ENCODE data around the gene GALNS. TPM values are rescaled to one million over a fixed set of nuclear protein-coding genes. Genes with fewer than 3 reads are reported as not detected.

Gene GALNS
- total RNA-seq, 2 experiments from 2014 or later: 50.9 to 51.8 TPM

DNA sequence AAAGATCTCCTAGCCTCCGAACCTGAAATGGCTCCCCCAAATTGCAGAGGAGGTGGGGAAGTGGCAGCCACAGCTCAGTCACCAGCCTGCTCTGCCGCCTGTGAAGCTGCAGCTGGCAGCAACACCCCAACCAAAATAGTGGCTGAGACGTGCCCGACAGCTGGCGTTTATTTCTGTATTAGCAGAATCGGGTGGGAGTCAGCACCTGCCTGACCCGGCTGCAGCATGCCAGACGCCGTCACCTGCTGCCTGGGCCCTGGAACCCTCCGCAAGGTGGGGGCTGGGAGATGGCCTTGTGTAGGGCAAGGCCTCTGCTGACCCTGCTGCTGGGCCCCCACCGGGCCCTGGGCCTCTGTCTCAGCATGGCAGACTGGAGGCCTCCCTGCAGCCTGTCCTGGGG is 27.2 kb upstream of the GALNS start:
- no peak for DNase-seq
- Mint-ChIP-seq H3K27me3 (no peaks in the 10 kb centered on the region), H3K4me1 (no peaks in the 10 kb centered on the region), H3K9me3 (peaks cover 2% of the 10 kb centered on the region), H3K36me3 (no peaks in the 10 kb centered on the region), H3K27ac (no peak overlapping the region), H3K4me3 (no peak overlapping the region)
- POLR2A ChIA-PET: no interaction called here
- no peak for ATAC-seq (ENCODE audit: low read depth)

DNA sequence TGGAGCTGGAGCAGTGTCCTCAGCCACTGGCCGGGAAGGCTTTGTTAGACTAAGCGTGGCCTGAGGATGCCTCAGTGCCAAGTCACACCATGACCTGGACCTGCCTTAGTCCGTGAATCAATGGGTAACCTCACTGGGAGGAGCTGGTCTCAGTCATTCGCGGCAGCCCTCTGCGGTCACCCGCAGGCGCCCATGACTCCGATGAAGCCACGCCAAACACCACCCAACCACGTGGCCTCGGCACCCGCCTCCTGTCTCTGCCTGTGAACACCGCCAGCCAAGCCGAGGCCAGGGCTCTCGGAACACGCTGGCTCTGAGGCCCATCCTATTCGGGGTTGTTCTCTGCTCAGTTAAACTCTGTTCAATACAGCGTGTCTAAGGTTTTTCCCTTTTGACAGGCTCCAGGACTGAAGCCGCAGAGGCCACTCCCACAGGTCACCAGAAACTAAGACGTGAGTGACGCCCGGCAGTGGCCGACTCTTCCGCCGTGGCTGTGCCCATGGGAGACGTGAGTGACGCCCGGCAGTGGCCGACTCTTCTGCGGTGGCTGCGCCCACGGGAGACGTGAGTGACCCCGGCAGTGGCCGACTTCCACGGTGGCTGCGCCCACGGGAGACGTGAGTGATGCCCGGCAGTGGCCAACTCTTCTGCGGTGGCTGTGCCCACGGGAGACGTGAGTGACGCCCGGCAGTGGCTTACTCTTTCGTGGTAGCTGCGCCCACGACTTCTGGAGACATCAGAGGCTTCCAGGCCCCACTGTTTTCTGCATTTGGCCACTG is 26.6 kb upstream of the GALNS start:
- DNase-seq (no peak), ATAC-seq (ENCODE audit: low read depth) (no peak)
- H3K36me3 Mint-ChIP-seq: no peaks in the 10 kb centered on the region
- H3K9me3 Mint-ChIP-seq: peaks cover 2% of the 10 kb centered on the region
- H3K4me1 Mint-ChIP-seq: no peaks in the 10 kb centered on the region
- no peak overlapping the region for H3K27ac Mint-ChIP-seq
- POLR2A ChIA-PET: no interaction called here
- no peaks in the 10 kb centered on the region for H3K27me3 Mint-ChIP-seq
- no peak overlapping the region for H3K4me3 Mint-ChIP-seq

DNA sequence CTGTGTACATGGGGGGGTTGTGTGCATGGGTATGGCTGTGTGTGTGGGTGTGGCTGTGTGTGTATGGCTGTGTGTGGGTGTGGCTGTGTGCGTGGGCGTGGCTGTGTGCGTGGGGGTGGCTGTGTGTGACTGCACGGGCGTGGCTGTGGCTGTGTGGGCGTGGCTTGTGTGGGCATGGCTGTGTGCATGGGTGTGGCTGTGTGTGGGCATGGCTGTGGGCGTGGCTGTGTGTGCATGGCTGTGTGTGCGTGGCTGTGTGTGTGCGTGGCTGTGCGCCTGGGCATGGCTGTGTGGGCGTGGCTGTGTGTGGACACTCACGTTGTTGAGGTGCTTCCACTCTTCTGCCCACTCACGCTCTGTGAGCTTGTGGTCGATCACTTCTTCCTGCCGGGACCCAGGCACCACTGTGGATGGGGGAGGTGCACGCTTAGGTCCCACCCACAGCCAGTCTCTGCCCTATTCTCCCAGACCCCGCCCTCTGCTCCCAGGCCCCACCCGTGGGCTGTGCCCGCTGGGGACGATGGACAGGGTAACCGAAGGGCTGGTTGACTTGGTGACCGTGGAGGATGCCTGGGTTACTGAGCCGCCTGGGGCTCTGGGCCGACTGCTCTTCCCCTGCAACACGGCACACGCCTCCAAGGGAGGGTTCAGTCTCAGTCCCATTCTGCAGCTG is 25.7 kb upstream of the GALNS start:
- DNase-seq (no peak), ATAC-seq (ENCODE audit: low read depth) (no peak)
- POLR2A ChIA-PET: no interaction called here
- Mint-ChIP-seq H3K4me3 (no peak overlapping the region), H3K4me1 (no peaks in the 10 kb centered on the region), H3K9me3 (peaks cover 2% of the 10 kb centered on the region), H3K36me3 (no peaks in the 10 kb centered on the region), H3K27ac (no peak overlapping the region), H3K27me3 (no peaks in the 10 kb centered on the region)

DNA sequence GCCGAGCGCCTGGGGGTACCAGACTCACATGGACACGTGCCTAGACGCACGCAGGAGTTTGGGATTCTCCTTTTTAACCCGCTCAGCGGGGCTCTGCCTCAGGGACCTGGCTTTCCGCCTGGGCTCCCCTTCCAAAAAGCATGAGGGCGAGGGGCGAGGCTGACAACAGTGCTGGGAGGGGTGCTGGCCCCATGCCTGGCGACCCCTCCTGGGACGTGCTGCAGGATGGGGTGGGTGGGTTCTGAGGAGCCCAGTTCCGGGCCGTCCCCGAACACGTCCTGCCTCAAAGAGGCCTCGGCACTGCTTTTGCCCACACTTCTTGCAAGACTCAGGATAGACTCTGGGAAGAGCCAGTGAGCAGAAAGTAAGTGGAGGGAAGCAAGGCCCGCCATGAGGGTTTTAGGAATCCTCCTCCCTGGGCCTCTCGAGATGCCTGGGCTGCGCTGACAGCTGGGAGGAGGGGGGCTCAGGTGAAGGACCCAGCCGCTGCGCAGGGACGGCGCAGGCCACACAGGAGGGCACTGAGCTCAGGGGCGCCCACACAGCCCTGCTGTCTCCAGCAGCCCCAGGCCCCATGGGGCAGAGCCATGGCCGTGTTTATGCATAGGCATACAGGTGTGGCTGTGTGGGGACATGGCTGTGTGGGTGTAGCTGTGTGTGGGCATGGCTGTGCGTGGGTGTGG is 25.1 kb upstream of the GALNS start:
- DNase-seq (no peak), ATAC-seq (ENCODE audit: low read depth) (peak; percentile 38)
- Mint-ChIP-seq H3K27ac (no peak overlapping the region), H3K4me1 (no peaks in the 10 kb centered on the region), H3K27me3 (no peaks in the 10 kb centered on the region), H3K4me3 (no peak overlapping the region), H3K36me3 (no peaks in the 10 kb centered on the region), H3K9me3 (peaks cover 2% of the 10 kb centered on the region)
- POLR2A ChIA-PET: no interaction called here

DNA sequence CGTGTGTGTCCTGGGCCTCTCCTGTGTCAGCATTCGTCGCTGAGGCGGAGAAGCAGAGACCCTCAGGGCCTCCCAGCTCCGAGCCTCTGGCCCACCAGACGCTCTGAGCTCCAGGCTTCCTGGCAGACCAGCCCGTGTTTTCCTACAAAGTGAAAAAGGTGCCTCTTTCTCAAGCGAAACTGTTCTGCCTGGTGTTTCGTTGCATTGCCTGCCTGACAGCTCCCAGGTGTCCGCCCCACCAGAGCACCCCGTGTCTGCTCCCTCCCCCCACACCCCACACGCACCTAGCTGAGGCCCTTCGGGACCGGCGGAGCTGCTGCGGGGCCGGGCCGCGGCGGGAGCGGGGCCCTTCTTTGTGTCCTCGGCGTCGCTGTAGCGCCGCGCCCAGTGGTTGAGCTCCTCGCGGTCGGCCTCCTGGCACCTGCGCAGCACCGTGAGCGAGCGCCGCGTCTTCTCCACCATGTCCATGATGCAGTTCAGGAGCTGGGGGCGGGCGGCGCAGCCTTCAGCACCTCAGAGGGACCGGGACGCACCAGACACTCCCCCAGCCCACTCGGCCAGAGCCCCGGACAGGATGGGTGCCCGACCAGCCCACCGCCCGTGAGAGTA is 24.4 kb upstream of the GALNS start:
- no peaks in the 10 kb centered on the region for H3K4me1 Mint-ChIP-seq
- POLR2A ChIA-PET: no interaction called here
- no peaks in the 10 kb centered on the region for H3K27me3 Mint-ChIP-seq
- peaks cover 2% of the 10 kb centered on the region for H3K9me3 Mint-ChIP-seq
- H3K27ac Mint-ChIP-seq: no peak overlapping the region
- no peak overlapping the region for H3K4me3 Mint-ChIP-seq
- no peaks in the 10 kb centered on the region for H3K36me3 Mint-ChIP-seq
- ATAC-seq (ENCODE audit: low read depth) (no peak), DNase-seq (no peak)

DNA sequence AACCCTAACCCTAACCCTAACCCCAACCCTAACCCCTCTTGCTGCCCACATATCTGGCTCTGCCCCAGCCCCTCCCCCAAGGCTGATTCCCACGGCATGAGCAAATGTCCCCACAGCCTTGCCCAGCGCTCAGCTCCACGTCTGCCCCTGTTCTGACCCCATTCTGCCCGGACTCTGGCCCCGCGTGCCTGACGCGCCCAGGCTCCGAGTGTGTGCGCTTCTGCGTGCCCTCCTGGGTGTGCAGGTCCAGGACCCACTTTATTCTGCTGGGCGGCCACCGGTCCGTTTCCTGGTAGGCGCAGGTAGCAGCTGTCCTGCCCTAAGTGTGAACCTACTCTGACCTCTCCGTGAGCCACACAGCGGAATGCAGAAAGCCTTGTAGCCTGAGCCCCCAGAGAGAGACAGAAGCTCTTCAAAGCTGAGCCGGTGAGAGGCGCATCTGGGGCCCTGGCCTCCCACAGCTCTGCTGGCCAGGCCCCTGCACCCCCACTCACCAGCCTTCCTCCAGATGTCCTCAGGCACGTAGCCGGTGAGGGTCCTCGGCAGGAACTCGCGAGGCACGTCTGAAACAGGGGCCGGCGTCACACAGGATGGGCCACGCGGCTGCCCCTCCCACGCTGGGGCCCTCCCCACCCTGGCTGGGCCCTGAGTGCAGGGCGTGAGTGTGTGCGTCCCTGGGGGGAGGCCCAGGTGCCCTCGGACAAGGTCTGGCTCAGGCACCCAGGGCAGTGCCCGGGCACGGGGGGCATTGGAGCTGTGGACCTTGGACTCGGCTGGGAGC is 23.7 kb upstream of the GALNS start:
- no peak overlapping the region for H3K4me3 Mint-ChIP-seq
- no peaks in the 10 kb centered on the region for H3K36me3 Mint-ChIP-seq
- H3K9me3 Mint-ChIP-seq: peaks cover 2% of the 10 kb centered on the region
- POLR2A ChIA-PET: no interaction called here
- ATAC-seq (ENCODE audit: low read depth) (no peak), DNase-seq (no peak)
- H3K27ac Mint-ChIP-seq: no peak overlapping the region
- H3K4me1 Mint-ChIP-seq: no peaks in the 10 kb centered on the region
- no peaks in the 10 kb centered on the region for H3K27me3 Mint-ChIP-seq

DNA sequence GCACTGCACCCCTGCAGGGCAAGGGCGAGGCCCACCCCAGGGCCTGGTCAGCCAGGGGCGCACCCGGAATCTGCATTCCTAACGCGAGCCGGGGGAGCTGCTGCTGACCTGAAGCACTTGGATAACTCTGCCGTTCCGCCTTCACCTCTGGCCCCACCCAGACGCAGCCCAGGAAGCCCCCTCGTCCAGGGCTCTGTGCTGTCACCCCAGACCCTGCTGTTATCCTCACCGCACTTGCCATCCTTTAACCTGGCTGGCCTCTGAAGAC is 23.0 kb upstream of the GALNS start:
- Mint-ChIP-seq H3K4me3 (no peak overlapping the region), H3K36me3 (no peaks in the 10 kb centered on the region), H3K4me1 (no peaks in the 10 kb centered on the region), H3K9me3 (peaks cover 2% of the 10 kb centered on the region), H3K27me3 (no peaks in the 10 kb centered on the region), H3K27ac (no peak overlapping the region)
- ATAC-seq (ENCODE audit: low read depth): no peak
- no peak for DNase-seq
- POLR2A ChIA-PET: no interaction called here

DNA sequence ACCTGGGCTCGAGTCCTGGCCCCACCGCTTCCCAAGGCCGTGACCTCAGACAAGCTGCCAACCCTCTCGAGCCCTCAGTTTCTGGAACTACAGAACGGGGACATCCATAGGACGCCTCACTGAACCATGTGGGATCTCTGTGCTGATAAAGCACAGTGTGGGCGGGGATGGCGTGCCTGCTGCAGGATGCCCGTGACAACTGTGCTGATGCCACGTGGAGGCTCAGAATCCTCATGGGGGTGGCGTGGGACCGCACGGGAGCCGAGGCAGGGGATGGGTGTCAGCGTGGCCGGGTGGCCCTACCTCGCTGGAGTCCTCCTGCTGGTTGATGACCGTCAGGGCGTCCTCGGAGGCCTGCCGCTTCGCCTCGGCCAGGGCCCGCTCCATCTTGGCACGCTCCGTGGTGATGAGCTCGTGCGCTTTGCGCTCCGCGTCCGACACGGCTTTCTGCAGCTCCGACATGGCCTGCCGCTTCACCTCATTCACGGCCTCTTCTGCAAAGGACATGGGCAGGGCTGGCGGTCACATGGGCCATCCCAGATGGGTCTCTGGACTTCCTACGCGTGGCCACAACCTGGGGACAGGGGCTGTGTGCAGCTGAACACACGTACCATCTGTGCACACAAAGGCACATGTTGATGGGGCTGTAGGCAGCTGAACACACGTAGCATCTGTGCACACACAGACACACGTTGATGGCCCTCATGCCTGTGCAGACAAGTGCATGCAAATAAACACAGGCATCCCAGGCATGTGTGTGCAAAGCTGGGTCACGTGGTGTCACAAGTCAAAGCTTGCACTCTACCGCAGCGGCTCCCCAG is 22.4 kb upstream of the GALNS start:
- no peak for DNase-seq
- H3K9me3 Mint-ChIP-seq: peaks cover 2% of the 10 kb centered on the region
- no peak for ATAC-seq (ENCODE audit: low read depth)
- H3K4me3 Mint-ChIP-seq: no peak overlapping the region
- H3K4me1 Mint-ChIP-seq: no peaks in the 10 kb centered on the region
- H3K36me3 Mint-ChIP-seq: no peaks in the 10 kb centered on the region
- H3K27ac Mint-ChIP-seq: no peak overlapping the region
- no peaks in the 10 kb centered on the region for H3K27me3 Mint-ChIP-seq
- POLR2A ChIA-PET: no interaction called here

DNA sequence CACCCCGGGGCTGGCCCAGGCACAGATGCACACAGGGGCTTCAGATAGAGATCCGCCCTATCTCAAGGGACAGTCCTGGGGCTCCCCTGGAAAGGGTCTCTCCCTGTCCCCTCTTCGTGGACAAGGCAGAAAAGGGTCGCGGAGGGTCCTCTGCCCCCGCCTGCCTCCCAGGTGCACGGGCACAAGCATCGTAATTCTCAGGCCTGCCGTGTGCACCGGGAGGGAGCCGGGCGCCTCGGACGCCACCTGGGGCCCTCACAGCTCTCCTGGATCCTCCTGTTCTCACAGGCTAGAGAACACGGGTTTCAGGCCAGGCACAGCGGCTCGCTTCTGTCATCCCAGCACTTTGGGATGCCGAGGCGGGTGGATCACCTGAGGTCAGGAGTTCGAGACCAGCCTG is 21.6 kb upstream of the GALNS start:
- H3K27ac Mint-ChIP-seq: no peak overlapping the region
- H3K4me3 Mint-ChIP-seq: no peak overlapping the region
- POLR2A ChIA-PET: no interaction called here
- no peaks in the 10 kb centered on the region for H3K27me3 Mint-ChIP-seq
- ATAC-seq (ENCODE audit: low read depth): no peak
- peaks cover 2% of the 10 kb centered on the region for H3K9me3 Mint-ChIP-seq
- no peaks in the 10 kb centered on the region for H3K36me3 Mint-ChIP-seq
- no peaks in the 10 kb centered on the region for H3K4me1 Mint-ChIP-seq
- no peak for DNase-seq

DNA sequence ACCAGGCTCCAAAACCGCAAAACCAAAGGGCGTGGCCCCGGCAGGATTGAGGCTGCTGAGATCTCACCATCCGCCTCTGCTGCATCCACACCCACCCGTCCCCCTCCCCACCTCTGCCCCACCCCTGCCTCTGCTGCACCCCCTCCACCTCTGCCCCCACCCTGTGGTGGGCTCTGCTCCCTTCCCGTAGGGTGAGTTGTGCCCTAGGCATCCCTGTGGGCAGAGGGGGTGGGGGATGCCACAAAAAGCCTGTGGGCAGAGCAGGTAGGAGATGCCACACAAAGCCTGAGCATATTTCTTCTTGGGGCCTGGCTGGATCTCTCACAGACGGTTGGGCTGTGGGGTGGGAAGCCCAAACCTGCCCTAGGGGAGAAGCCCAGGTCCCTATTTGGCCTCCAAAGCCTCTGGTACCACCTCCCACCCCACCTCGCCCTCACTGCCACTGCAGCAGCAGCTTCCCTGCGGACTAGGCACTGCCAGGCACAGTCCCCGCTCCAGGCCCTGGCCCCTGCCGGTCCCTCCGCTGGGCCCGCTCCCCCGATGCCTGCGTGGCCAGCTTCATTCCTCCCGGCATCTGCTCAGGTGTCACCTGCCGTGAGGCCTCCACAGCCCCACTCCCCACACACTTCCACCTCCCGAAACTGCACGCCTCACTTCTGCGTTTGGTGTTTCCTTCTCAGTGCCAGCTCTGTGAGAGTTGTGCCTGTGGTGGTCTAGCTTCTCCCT is 21.0 kb upstream of the GALNS start:
- Mint-ChIP-seq H3K4me1 (no peaks in the 10 kb centered on the region), H3K27ac (no peak overlapping the region), H3K4me3 (no peak overlapping the region), H3K36me3 (no peaks in the 10 kb centered on the region), H3K27me3 (no peaks in the 10 kb centered on the region), H3K9me3 (peaks cover 2% of the 10 kb centered on the region)
- ATAC-seq (ENCODE audit: low read depth) (no peak), DNase-seq (no peak)
- POLR2A ChIA-PET: no interaction called here

DNA sequence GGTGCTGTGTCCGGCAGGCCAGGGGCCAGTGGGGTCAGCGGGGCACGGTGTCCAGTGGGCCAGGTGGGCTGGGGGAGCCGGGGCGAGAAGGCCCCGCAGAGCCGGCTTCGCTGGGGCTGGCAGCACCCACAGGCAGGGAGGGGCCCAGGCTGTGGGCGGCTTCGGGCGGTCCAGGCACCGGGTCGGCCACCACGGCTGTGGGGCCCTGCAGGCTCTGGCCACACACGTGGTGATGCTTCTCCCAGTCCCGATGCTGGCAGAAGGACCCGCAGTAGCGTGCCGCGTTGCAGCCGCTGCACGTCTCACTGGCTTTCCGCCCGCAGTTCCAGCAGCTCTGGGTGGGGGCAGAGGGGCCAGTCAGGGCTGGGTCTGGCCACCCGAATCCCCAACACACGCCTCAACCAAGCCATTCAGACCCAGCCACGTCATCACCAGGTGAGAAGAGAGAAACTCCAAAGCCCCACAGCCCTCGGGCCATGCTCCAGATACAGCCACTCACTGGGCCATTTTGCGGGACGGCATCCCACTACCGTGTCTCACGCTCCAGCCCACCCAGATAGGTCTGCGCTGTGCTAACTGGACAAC is 20.3 kb upstream of the GALNS start:
- H3K27me3 Mint-ChIP-seq: no peaks in the 10 kb centered on the region
- no peaks in the 10 kb centered on the region for H3K4me1 Mint-ChIP-seq
- no peak overlapping the region for H3K27ac Mint-ChIP-seq
- ATAC-seq (ENCODE audit: low read depth): no peak
- no peak for DNase-seq
- POLR2A ChIA-PET: no interaction called here
- no peaks in the 10 kb centered on the region for H3K36me3 Mint-ChIP-seq
- H3K4me3 Mint-ChIP-seq: no peak overlapping the region
- H3K9me3 Mint-ChIP-seq: no peaks in the 10 kb centered on the region

DNA sequence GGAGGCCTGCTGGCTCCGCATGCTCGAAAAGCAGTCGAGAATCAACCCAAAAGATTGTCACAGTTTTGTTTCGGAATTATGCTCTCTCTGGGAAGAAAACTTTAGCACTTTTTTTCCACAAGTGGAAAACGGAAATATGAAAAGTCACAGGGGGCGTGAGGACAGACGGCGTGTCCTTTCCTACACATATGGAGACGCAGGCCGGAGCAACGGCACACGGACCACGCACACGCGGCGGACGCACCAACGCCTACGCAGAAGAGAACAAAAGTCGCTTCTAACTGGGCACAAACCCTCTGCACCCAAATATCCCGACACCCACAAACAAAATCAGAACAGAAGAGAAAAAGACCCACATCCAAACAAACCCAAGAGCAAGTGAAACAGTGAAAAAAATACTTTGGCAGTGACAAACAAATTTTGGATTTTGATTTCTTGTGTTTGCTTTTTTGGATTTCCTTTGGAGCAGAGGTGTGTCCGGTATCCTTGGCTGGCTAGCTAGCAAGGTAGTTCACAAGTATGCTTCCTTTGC is 19.0 kb upstream of the GALNS start:
- H3K27ac Mint-ChIP-seq: no peak overlapping the region
- peaks cover 4% of the 10 kb centered on the region for H3K27me3 Mint-ChIP-seq
- POLR2A ChIA-PET: no interaction called here
- ATAC-seq (ENCODE audit: low read depth): no peak
- no peaks in the 10 kb centered on the region for H3K4me1 Mint-ChIP-seq
- no peak overlapping the region for H3K4me3 Mint-ChIP-seq
- DNase-seq: no peak
- H3K9me3 Mint-ChIP-seq: no peaks in the 10 kb centered on the region
- H3K36me3 Mint-ChIP-seq: no peaks in the 10 kb centered on the region

Measured in activated naive CD8-positive, alpha-beta T cell treated with anti-CD3 and anti-CD28 coated beads, Interleukin-2, amount 10 ng/mL, durations not matched to agents 7 days and 5 days (primary cell).